ENCODE measurements around the gene ARHGEF11. TPM values are rescaled to one million over a fixed set of nuclear protein-coding genes. Genes with fewer than 3 reads are reported as not detected.

The ARHGEF11 gene
- total RNA-seq, 2 experiments from 2014 or later: 1.4 to 1.8 TPM

GRCh38 chr1:157021688-157022087, 23.9 kb downstream of the ARHGEF11 start:
- Mint-ChIP-seq H3K4me1 (ENCODE audit: low read depth) (no peaks in the 10 kb centered on the region), H3K27ac (no peak overlapping the region), H3K27me3 (peaks cover 17% of the 10 kb centered on the region), H3K9me3 (peaks cover 11% of the 10 kb centered on the region), H3K36me3 (ENCODE audit: low read depth) (peaks cover 1% of the 10 kb centered on the region), H3K4me3 (no peak overlapping the region)
- CTCF ChIA-PET: no interaction called here
- no peak for ATAC-seq
- DNase-seq: no peak
- POLR2A ChIA-PET: no interaction called here
- TF ChIP-seq, protein P1, sequence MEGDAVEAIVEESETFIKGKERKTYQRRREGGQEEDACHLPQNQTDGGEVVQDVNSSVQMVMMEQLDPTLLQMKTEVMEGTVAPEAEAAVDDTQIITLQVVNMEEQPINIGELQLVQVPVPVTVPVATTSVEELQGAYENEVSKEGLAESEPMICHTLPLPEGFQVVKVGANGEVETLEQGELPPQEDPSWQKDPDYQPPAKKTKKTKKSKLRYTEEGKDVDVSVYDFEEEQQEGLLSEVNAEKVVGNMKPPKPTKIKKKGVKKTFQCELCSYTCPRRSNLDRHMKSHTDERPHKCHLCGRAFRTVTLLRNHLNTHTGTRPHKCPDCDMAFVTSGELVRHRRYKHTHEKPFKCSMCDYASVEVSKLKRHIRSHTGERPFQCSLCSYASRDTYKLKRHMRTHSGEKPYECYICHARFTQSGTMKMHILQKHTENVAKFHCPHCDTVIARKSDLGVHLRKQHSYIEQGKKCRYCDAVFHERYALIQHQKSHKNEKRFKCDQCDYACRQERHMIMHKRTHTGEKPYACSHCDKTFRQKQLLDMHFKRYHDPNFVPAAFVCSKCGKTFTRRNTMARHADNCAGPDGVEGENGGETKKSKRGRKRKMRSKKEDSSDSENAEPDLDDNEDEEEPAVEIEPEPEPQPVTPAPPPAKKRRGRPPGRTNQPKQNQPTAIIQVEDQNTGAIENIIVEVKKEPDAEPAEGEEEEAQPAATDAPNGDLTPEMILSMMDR (IDR thresholded peaks at IDR 0.05): no peak
- intact Hi-C loops (cut with micrococcal nuclease): no loop called here

GRCh38 chr1:157019457-157019856, 26.1 kb downstream of the ARHGEF11 start:
- ChIA-PET POLR2A (no interaction called here), CTCF (no interaction called here)

GRCh38 chr1:157011845-157012244, 33.7 kb downstream of the ARHGEF11 start:
- Mint-ChIP-seq H3K9me3 (no peaks in the 10 kb centered on the region), H3K27me3 (peaks cover 24% of the 10 kb centered on the region), H3K27ac (no peak overlapping the region), H3K4me1 (ENCODE audit: low read depth) (no peaks in the 10 kb centered on the region), H3K4me3 (no peak overlapping the region), H3K36me3 (ENCODE audit: low read depth) (no peaks in the 10 kb centered on the region)
- TF ChIP-seq, protein P1 (IDR thresholded peaks at IDR 0.05): no peak
- intact Hi-C loops (cut with micrococcal nuclease): no loop called here
- ATAC-seq (no peak), DNase-seq (no peak)
- ChIA-PET CTCF (no interaction called here), POLR2A (no interaction called here)

More at GRCh38 chr1:157019457-157019856, 26.1 kb downstream of the ARHGEF11 start:
- no peak overlapping the region for H3K4me3 Mint-ChIP-seq
- TF ChIP-seq, protein P1 (IDR thresholded peaks at IDR 0.05): no peak
- intact Hi-C loops (cut with micrococcal nuclease): no loop called here
- H3K27ac Mint-ChIP-seq: no peak overlapping the region
- DNase-seq: no peak
- H3K36me3 Mint-ChIP-seq (ENCODE audit: low read depth): peaks cover 1% of the 10 kb centered on the region
- H3K9me3 Mint-ChIP-seq: peaks cover 11% of the 10 kb centered on the region
- ATAC-seq: no peak
- no peaks in the 10 kb centered on the region for H3K4me1 Mint-ChIP-seq (ENCODE audit: low read depth)
- H3K27me3 Mint-ChIP-seq: peaks cover 14% of the 10 kb centered on the region

DNA sequence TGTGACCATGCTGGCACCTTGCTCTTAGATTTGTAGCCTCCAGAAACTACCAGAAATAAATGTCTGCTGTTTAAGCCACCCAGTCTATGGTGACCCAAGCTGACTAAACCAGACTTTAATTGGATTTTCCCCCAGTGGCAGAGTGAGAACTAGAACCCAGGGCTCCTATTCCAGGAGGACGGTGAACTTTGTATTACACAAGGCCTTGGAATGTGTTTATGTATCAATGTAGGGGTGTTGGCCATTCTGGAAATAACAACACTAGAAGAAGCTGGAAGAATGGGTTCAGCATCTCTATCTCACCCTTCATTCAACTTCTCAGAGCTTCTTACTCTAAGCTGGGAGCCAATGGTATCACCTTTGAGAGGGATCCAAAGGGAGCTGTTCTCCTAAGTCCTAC, 37.0 kb downstream of the ARHGEF11 start:
- intact Hi-C loops (cut with micrococcal nuclease): no loop called here
- no peaks in the 10 kb centered on the region for H3K9me3 Mint-ChIP-seq
- POLR2A ChIA-PET: no interaction called here

DNA sequence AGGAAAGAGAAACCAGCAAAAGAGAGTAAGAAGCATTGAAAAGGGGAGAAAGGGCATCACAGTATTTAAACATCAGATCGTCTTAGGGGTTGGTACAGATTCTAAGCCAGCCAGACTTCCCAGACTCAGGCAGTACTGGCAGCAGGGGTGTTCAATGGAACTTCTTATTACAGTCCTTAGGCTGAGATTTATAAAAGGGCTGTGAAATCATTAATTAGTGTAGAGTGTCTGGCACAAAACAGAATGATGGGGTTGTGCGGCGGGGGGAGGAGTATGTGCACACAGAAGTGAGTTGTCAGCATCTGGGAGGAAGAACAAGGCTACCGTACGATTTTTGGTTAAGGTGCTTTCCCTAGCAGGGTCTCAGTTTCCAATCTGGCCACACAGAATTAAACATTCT, 38.2 kb downstream of the ARHGEF11 start:
- Mint-ChIP-seq H3K27me3 (peaks cover 31% of the 10 kb centered on the region), H3K27ac (no peak overlapping the region), H3K4me3 (no peak overlapping the region), H3K36me3 (ENCODE audit: low read depth) (no peaks in the 10 kb centered on the region), H3K9me3 (no peaks in the 10 kb centered on the region), H3K4me1 (ENCODE audit: low read depth) (no peaks in the 10 kb centered on the region)
- intact Hi-C loops (cut with micrococcal nuclease): no loop called here
- TF ChIP-seq, protein P1 (IDR thresholded peaks at IDR 0.05): no peak
- CTCF ChIA-PET: no interaction called here
- POLR2A ChIA-PET: no interaction called here
- DNase-seq (no peak), ATAC-seq (no peak)

More for the DNA sequence above, 37.0 kb downstream of the ARHGEF11 start:
- Mint-ChIP-seq H3K4me3 (no peak overlapping the region), H3K27ac (no peak overlapping the region), H3K4me1 (ENCODE audit: low read depth) (no peaks in the 10 kb centered on the region), H3K36me3 (ENCODE audit: low read depth) (no peaks in the 10 kb centered on the region), H3K27me3 (peaks cover 29% of the 10 kb centered on the region)
- ATAC-seq (no peak), DNase-seq (no peak)
- CTCF ChIA-PET: no interaction called here
- TF ChIP-seq, protein P1 (IDR thresholded peaks at IDR 0.05): no peak

Measured in activated CD8-positive, alpha-beta T cell treated with anti-CD3 and anti-CD28 coated beads for 36 hours (primary cell).